Chondrocyte (in vitro differentiated cells): ENCODE results near the gene SMARCA2. TPM values are rescaled to one million over a fixed set of nuclear protein-coding genes. Genes with fewer than 3 reads are reported as not detected.

Experiments
- DNase-seq: peaks from one replicate; pipeline ENCODE4 v3.0.0; 2021; ENCODE audit warnings: mixed read lengths, low spot score
- H3K27ac Mint-ChIP-seq: one replicate; pipeline ENCODE4 v1.8.0; 2021; ENCODE audit warnings: mild to moderate bottlenecking, moderate library complexity, mixed read lengths; ENCODE audit not compliant: unreplicated experiment
- H3K27me3 Mint-ChIP-seq: 2 replicates; pipeline ENCODE4 v1.8.0; 2021; ENCODE audit warnings: low read depth, mixed read lengths
- H3K36me3 Mint-ChIP-seq: 2 replicates; pipeline ENCODE4 v1.8.0; 2021; ENCODE audit warnings: low read depth, mixed read lengths
- H3K4me1 Mint-ChIP-seq: 2 replicates; pipeline ENCODE4 v1.8.0; 2021; ENCODE audit warnings: low read depth, mild to moderate bottlenecking, mixed read lengths
- H3K4me3 Mint-ChIP-seq: one replicate; pipeline ENCODE4 v1.8.0; 2021; ENCODE audit warnings: mild to moderate bottlenecking, moderate library complexity, mixed read lengths; ENCODE audit not compliant: unreplicated experiment
- H3K9me3 Mint-ChIP-seq: 2 replicates; pipeline ENCODE4 v1.8.0; 2021; ENCODE audit warnings: low read depth, mixed read lengths
- CTCF ChIP-seq: fragments of 200-600 bp; sonication (generic); IDR thresholded peaks from 2 replicates; pipeline ENCODE4 v1.5.0; 2021; ENCODE audit warnings: antibody characterized with exemption, mild to moderate bottlenecking, moderate library complexity
- total RNA-seq: library from RNA; stranded (reverse); gene quantifications from 3 replicates; pipeline ENCODE4 v1.2.1, GENCODE V29; 2021

Gene SMARCA2
- total RNA-seq, 1 donor from 2014 or later = 95.1 TPM

DNA sequence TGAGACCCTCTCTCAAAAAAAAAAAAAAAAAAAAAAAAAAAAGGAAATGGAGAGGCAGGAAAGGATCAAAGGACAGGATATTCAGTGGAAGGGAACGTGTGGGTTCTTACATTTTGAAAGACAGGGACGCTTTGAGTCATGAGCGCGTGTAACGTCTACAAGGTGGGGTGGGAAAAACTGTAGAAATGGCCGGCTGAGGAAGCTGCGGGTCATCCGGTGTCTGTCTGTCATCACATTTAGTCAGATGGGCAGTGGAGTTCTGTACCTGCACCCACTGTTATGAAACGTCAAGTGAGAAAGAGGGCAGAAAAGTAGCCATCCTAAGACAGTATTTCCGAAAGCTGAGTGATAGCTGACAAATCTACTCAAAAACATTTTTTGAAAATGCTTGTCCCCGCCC is 159.8 kb downstream of the SMARCA2 start:
- no peak for DNase-seq
- Mint-ChIP-seq H3K4me3 (no peak overlapping the region), H3K9me3 (no peaks in the 10 kb centered on the region), H3K27me3 (no peaks in the 10 kb centered on the region), H3K36me3 (peaks cover 17% of the 10 kb centered on the region), H3K4me1 (peaks cover 5% of the 10 kb centered on the region), H3K27ac (no peak overlapping the region)
- TF ChIP-seq CTCF = no peak

DNA sequence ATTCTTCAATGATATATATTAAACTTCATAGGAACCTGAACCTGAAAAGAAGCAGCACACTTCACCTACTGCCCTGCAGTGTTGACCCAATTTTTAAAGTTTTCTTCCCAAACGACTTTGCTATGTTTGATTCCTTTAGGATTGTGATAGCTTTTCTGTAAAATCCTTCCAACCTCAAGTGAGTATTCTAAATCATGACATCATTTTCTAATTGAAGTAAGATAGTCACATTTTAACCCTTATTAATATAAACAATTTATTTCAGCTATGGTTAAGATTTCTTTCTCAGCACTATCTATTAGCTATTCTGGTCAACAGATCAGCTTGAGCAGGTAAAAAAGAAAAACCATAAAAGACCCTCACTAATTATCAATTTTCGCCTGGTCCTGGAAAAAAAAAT is 162.0 kb downstream of the SMARCA2 start:
- peaks cover 11% of the 10 kb centered on the region for H3K36me3 Mint-ChIP-seq
- no peaks in the 10 kb centered on the region for H3K9me3 Mint-ChIP-seq
- peaks cover 12% of the 10 kb centered on the region for H3K4me1 Mint-ChIP-seq
- no peak overlapping the region for H3K4me3 Mint-ChIP-seq
- no peak for TF ChIP-seq CTCF
- no peak for DNase-seq
- no peaks in the 10 kb centered on the region for H3K27me3 Mint-ChIP-seq
- no peak overlapping the region for H3K27ac Mint-ChIP-seq

DNA sequence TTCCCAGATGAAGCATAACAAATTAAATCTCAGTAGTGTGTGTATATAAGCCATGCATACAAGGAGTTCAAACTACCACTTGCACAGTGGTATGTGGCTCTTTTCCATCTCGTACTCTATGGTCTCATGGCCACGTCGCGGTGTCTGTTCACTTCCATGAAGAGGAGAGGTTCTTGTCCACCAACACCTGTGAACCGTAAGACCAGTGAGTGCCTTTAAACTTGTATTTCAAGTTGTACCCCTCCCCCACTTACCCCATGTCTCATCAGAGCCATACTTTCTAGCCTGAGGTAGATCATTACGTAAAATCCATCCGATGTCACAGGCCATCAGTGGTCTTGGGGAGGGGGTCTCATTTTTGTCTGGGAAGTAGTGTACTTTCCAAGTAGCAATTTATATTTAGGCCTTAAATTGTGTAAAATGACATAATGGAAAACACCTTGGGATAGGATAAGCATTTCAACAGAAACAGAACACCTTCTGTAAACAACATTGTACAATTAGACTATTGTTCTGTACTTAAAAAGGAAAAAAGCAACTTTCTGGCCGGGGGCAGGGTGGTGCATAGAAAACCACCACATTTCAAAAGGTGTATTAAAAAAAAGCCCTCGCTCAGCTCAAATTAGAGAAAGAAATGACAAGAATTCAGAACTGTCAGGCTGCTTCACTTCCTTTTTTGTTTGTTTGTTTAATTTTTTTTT is 163.0 kb downstream of the SMARCA2 start:
- Mint-ChIP-seq H3K27me3 (no peaks in the 10 kb centered on the region), H3K36me3 (peaks cover 6% of the 10 kb centered on the region), H3K27ac (no peak overlapping the region), H3K4me3 (no peak overlapping the region), H3K9me3 (no peaks in the 10 kb centered on the region), H3K4me1 (peaks cover 12% of the 10 kb centered on the region)
- TF ChIP-seq CTCF = no peak
- no peak for DNase-seq

GRCh38 chr9:2179567-2179966 is 164.4 kb downstream of the SMARCA2 start:
- Mint-ChIP-seq H3K36me3 (peaks cover 15% of the 10 kb centered on the region), H3K27ac (no peak overlapping the region), H3K4me1 (peaks cover 12% of the 10 kb centered on the region), H3K27me3 (no peaks in the 10 kb centered on the region), H3K4me3 (no peak overlapping the region), H3K9me3 (no peaks in the 10 kb centered on the region)
- no peak for TF ChIP-seq CTCF
- DNase-seq = no peak

DNA sequence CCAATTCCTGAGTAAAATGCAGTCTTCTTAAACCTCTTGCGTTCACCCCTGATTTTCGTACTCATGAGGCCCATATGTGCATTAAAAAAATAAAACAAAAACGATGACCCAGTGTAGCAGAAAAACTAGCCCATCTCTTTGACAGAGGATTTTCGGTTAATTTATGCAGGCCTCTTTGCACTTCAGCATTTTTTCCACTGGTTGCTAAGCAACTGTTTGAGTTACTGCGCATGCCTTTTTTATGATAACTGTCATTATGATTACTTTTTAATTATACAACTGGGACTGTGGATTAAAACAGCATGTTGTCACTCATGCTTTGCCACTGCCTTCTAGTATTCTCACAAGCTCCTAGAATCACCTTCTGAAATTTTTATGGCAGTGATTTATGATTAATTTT is 165.0 kb downstream of the SMARCA2 start:
- TF ChIP-seq CTCF = no peak
- H3K27ac Mint-ChIP-seq = no peak overlapping the region

More for the DNA sequence above, 165.0 kb downstream of the SMARCA2 start:
- H3K4me3 Mint-ChIP-seq = no peak overlapping the region
- peaks cover 12% of the 10 kb centered on the region for H3K4me1 Mint-ChIP-seq
- H3K36me3 Mint-ChIP-seq = peaks cover 17% of the 10 kb centered on the region
- H3K9me3 Mint-ChIP-seq = no peaks in the 10 kb centered on the region
- no peak for DNase-seq
- no peaks in the 10 kb centered on the region for H3K27me3 Mint-ChIP-seq
